Hematopoietic multipotent progenitor cell (in vitro differentiated cells): Measurements from ENCODE around the gene DAGLB. TPM values are rescaled to one million over a fixed set of nuclear protein-coding genes. Genes with fewer than 3 reads are reported as not detected.
"Not testable (repeated sequence)": the region's sequence is repeated elsewhere in the genome, so short reads cannot be mapped to it uniquely, and the experiment has no call there.

Source experiments
- DNase-seq, 3 donors: peaks; one replicate each; pipeline ENCODE4 v3.0.0-alpha.2; 2011 to 2015; ENCODE audit warnings: low read depth in 2 of 3, low spot score in 2 of 3
- total RNA-seq: library from RNA; depleted of rRNA; stranded (reverse); fragments of >200 nt; gene quantifications from one replicate; pipeline ENCODE4 v1.2.3, GENCODE V29; 2012

Gene DAGLB
- total RNA-seq, 1 donor, result 55.2 TPM

DNA sequence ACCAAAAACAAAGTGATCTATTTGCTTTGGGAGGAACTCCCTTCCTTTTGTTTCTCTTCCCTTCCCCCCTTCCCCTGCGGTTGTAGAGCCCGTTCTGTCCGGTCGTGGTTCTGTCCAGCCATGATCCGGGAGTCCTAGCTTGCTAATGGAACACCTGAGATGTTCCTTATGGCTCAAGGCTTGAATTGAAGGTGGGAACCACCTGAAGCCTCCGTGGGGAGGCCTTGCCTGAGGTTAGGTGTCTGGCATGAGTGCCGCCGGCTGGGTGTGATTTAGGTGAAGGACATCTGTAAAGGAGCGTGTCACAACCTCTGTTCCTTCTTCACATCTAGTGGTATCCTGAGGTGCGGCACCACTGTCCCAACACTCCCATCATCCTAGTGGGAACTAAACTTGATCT, 46.2 kb downstream of the DAGLB start:
- no peak for DNase-seq

DNA sequence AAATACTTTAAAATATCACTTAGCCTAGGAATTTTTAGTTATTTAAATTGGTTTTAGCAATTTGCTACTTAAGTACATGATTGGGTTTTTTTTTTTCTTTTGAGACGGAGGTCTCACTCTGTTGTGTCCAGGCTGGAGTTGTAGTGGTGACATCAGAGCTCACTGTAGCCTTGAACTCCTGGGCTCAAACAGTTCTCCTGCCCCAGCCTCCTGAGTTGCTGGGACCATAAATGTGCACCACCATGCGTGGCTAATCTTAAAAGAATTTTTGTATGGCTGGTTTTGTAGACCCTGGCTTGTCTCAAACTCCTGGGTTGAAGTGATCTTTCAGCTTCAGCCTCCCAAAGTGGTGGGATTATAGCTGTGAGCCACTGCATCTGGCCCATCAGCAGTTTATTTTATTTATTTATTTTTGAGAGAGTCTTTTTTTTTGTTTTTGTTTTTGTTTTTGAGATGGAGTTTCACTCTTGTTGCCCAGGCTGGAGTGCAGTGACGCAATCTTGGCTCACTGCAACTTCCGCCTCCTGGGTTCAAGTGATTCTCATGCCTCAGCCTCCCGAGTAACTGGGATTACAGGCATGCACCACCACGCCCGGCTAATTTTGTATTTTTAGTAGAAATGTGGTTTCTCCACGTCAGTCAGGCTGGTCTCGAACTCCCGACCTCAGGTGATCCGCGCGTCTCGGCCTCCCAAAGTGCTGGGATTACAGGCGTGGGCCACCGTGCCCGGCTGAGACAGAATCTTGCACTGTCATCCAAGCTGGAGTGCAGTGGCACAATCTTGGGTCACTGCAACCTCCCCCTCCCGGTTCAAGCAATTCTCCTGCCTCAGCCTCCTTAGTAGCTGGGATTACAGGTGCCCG, 47.3 kb downstream of the DAGLB start:
- not testable (repeated sequence) for DNase-seq

DNA sequence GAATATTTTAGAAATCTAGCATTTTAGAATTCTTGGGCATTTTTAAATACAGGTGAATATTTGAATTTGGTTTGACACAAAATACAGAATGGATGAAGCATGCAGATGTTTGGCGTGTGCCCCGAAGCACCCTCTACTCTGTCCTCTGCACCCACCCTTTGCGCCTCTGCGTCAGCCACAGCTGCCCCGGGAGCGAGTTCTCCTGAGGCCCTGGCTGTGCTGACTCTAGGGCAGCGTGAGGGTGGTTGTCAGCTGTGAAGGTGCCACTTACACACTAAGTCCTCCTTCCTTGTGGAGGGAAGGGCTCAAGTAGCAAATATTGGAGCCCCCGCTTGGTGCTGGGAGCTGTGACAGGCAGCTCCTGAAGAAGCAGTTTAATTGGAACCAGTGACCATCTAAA, 48.4 kb downstream of the DAGLB start:
- no peak for DNase-seq

DNA sequence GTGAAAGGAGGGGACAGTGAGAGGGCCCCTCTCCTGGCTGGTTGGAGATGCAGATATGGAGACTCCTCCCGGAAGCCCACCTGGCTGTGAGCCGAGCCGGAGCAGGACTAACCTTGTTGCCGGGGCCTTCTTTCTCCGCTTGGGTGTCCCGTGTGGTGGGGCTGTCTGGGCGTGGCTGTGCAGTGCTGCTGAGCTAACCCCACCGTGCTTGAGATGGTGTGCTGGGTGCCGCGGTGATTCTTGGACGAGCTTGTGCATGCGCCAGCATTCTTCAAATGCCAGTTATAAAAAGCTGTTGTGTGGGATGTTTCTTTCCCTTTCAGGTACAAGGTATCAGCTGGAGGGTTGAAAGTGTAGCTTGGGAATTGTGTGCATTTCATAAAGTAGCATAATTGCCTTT, 48.8 kb downstream of the DAGLB start:
- no peak for DNase-seq

DNA sequence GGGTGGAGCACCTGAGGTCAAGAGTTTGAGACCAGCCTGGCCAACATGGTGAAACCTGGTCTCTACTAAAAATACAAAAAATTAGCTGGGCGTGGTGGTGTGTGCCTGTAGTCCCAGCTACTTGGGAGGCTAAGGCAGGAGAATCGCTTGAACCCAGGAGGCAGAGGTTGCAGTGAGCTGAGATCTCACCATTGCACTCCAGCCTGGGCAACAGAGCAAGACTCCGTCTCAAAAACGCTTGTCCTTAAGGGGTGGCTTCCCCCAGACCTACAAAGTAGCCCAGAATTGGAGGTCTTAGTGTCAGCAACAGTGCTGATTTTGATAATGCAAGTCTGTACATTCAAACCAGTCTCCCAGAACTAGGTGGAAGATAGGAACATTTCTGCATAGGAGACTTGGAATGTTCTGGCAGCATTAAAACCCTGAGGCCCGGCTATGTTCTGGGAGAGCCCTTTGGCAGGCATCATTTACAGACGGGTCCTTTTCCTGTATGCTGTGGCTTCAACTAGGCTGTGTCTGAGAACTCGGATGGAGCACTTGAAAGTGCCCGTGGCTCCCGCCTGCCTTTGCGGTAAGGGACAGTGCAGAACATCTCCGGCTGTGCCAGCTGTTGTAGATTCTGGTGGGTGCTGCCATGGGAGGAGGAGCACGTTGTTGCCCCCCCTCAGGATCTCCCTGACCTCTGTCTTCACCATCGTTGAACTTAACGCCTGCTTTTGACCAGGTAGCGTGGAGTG, 49.8 kb downstream of the DAGLB start:
- not testable (repeated sequence) for DNase-seq

DNA sequence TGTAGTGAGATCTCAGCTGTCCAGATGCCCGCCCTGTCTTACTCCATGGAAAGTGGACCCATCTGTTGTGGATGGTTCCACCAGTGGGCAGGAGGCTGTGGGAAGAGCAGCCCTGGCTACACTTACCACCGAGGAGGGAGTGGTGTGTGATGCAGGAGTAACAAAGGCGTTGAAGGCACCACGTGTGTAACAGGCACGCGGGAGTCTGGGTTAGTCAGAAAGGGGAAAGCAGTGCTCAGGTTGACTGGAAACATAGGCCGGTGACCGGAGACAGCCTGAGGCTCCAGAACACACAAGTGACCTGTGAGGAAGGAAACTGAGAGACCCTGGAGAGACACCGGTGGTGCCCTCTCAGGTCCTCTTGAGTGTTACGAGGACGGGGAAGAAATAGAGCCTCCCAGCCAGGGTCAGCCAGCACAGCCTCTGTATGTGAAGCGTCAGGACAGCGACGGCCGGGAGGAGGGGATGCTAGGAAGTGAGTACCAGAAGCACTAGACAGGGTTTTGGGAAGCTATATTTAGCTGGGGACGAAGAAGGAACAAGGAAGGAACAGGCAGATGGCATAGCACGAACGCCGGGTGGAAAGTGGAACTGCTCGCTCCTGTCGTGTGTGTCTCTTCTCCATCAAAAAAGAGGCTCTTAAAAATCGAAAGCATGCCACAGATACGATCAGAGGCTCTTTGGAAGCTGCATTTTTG, 51.7 kb downstream of the DAGLB start:
- peak in 2 of 3 donors; percentile 23 to 44 for DNase-seq

DNA sequence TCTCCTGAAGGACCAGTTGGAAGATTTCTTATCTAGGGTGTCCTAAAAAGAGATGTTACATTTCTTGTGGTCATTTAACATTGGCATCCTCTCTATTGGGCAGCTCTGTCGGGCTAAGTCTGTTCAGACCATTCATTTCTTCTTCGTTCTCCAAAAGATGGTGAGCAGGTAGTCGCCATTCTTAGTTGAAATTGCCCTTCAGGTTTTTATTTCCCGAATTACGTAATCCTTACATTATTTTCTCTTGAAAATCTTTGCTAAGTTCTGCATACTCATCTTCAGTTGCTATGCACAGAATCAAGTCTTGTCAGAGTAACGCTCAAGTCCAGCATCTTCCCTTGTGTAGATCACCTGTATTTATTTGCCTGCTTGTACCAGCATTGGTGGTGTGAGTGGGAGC, 53.6 kb downstream of the DAGLB start:
- no peak for DNase-seq

DNA sequence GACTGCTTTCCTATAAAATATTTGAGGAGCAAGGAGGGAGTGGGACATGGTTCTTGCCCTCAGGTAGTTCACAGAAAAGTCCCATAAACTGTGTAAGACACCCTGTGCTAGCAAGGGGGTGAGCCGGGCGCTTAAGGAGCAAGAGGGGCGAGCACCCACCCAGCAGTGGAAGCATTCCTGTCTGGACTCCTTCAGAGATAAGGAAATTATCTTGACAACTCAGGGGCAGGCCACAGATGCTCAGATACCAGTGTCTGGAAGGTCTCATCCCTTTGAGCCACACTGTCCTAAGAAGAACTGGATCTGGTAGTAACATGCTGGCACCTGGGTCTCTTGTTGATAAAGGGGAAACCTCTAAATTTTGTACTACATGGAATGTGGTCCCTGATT, 54.1 kb downstream of the DAGLB start:
- no peak for DNase-seq

DNA sequence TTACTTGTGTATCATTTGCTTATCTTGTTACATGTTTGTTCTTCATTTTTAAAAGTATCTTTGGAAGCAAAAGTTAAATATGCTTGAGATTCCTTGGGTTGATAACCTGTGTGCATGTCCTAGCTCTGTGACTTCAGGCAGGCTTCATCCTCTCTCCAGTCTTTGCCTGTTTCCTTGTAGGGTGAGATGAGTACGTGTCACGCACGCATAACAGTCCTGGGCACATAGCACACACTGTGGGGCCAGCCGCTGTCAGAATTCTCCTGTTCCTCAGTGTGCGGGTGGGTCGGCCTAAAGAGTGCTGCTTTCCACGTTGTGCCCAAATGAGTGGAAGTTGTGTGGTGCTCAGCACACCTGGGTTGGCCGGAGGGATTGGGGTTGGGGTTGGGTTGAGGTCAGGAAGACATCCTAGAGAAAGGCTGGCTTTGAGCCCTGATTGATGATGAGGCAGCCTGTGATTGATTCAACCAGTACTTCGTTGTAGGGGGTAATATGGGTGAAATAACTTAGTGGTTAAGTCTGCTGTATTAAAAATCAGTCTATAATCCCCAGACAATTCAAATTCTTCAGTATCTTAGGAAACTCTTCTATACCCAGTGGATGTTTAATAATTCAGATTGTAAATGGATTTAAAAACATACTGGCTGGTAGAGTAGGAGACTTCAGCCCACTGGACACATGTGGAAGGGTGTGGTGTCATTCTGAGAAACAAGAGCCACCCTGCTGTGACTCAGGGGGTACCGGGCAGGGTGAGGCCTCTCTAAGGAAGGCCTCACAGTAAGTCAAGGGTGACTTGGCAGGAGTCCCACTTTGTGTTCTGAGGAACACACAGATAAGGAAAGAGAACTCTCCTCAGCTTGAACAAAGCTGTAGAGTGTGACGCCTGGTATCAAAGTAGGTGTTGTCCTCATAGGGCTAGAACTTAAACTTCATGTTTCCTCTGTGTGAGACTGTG, 54.8 kb downstream of the DAGLB start:
- peak in 2 of 3 donors; percentile 80 to 88 for DNase-seq

DNA sequence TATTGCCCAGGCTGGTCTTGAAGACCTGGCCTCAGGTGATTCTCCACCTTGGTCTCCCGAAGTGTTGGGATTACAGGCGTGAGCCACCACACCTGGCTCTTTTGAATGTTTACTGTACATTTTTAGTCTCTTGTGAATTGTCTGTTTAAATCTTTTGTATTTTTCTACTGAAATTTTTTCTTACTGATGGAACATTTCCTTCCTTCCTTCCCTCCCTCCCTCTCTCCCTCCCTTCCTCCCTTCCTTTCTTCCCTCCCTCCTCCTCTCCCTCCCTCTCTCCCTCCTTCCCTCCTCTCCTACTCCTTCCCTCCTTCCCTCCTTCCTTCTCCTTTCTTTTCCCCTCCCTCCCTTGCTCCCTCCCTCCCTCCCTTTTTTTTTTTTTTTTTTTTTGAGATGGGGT, 58.0 kb downstream of the DAGLB start:
- no peak for DNase-seq

DNA sequence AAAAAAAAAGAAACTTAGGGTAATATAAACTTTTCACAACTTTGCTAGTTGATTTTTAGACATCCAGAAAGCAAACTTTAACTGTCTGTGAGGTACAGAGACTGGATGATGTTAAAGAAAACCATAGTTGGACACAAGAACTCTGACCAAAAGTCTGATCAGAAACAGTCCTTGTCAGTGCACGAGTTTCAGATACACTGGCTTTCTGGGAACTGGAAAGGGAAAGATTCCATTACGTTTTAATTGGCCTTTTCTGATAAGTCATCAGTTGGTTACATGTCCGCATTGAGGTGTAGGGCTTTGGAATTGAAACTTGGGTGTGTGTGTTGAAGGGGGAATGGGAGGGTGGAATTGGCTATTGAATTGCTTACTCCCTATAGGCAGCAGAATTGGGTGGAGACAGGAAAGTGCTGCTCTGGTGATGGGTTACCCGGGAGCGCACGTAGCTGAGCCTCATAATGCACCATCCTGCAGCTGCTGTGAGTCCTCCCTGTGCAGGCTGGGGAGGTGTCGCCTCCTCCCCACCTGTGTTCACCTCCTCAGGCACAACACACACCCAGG, 59.9 kb downstream of the DAGLB start:
- no peak for DNase-seq

DNA sequence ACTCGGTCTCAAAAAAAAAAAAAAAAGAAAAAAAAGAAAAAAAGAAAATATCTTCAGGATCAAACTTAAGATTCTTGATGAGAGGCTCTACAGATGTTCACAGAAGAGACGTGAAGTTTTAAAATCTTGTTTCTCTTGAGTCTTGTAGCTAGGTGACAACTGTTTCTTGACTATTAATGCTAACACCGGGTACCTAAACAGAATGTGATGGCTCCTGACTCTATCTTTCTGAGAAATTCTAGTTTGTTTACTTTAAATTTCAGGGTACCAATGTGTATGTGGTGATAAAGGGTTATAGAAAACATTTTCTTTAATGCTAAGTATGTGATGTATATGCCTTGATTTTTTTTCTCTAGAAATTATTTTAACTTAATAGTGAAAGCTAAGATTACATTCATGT, 61.0 kb downstream of the DAGLB start:
- no peak for DNase-seq

DNA sequence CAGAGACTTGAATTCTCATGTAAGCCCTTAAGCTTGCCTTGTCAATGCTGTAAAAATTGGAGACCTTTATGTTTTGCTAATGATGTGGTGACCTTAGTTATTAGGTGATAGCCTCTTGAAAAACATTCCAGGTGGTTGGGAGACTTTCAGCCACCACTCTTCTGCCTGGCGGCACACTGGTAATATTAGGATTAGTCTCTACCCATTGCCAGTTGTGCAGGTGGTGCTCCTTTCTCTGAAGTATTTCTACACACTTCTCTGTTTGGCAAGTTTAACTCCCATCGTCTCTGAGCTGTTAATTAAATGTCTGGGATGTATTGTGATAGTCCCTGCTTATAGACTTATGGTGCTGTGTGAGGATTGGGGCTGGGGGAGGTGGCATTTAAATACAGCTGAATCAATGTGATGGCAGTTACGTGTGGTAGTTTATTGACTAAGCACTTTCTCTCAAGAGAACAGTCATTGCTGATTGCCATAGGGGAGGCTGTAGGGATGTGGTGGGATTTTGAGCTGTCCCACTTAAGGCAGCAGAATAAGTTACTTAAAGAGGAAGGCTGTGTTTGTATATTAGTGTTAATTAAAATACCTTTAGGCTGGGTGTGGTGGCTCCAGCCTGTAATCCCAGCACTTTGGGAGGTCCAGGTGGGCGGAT, 61.7 kb downstream of the DAGLB start:
- no peak for DNase-seq

DNA sequence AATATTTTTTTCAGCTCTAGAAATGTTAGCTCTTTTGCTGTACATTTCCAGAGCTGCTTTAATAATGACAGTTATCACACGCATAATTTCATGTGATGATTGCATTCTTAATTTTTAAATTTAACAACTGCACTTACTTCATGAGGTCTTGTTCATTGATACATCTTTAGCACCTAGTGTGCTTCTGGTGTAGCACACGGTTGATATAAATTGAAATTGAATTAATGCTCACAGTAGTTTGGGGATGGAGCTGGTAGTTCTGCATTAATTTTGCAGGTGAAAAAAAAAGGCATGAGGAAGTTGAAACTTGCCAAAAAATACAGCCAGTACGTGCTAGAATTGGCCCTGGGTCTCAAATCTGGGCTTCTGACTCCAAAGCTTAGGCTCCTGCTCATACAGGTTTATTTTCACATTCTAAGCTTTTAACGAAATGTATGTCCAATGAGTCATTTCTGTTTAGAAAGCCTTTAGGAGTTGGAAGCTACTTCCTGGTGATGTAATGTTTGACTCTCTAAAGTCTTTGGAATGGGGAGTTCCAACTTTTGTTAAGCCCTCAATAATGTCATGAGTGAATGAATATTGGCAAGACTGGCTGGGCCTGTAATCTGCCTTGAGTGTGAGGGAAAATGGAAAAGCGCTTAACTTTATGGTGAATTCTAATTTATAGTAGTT, 62.5 kb downstream of the DAGLB start:
- no peak for DNase-seq

DNA sequence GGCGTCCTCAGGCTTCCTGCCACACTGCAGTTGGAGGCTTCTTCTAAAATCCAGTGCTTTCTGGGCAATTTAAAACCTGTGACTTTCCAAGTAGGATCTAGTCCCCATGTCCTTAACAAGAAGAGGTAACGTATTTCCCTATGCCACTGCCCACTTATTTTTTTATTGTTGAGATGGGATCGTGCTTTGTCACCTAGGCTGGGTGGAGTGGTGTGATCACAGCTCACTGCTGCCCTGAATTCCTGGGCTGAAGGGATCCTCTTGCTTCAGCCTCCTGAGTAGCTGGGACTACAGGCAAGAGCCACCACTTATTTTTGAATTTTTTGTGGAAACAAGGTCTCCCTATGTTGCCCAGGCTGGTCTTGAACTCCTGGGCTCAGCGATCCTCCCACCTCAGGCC, 63.4 kb downstream of the DAGLB start:
- DNase-seq, result no peak

DNA sequence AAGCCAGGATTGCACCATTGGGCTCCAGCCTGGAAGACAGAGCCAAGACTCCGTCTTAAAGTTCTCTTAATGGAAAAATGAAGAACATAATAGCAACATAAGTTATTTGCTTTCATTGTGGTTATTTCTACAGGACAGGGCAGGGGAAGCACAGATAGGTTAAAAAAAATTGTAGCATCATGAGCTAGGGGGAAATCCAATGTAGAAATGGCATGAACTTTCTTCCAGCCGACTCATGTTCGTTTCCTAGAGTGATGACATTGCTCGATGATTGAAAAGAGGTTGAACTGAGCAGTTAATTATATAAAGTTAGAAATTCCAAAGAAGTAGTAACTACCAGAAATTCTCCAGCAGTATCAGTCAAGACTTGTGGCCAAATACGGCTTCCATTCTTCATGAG, 64.9 kb downstream of the DAGLB start:
- DNase-seq, result peak in 2 of 3 donors; percentile 48 to 51

DNA sequence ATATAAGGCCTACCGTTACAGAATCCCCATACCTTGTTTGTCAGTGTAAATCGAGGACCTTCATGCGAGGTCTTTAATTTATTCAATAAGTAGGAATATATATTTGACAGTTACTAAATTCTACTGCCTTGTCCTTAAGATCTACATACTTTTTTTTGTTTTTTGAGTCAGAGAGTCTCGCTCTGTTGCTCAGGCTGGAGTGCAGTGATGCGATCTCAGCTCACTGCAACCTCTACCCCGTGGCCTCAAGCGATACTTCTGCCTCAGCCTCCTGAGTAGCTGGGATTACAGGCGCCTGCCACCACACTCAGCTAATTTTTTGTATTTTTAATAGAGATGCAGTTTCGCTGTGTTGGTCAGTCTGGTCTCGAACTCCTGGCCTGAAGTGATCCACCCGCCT, 65.9 kb downstream of the DAGLB start:
- DNase-seq, result not testable (repeated sequence)

DNA sequence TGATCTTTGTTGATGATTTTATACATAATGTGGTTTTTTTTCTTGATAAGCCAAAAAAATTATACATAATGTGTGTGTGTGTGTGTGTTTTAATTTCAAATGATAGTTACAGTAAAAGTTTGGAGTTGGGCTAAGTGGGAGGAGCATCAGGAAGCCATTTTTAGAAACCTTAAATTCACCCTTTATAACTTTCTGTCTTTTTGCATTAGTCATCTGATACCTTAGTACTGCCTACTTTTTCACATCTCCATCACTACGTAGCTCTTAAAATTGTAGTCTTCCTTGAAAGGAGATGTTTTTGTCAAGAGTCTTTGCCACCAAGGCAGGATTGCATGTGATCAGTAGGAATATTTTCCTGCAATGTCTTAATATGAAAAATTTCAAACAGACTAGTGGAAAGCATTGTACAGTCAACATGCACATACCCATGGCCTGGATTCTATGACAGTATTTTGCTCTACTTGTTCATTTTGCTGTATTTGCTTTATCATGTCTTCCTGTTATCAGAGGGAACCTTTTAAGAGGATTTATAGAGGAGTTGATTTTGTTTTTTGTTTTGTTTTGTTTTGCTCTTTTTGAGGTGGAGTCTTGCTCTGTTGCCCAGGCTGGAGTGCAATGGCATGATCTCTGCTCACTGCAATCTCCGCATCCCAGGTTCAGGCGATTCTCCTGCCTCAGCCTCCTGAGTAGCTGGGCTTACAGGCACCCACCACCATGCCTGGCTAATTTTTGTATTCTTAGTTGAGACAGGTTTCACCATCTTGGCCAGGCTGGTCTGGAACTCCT, 67.3 kb downstream of the DAGLB start:
- DNase-seq, result no peak
